Karpas-422 (cell line): ENCODE measurements around the gene SYK. TPM values are rescaled to one million over a fixed set of nuclear protein-coding genes. Genes with fewer than 3 reads are reported as not detected.

Experiments used
- DNase-seq: peaks from one replicate; pipeline ENCODE4 v3.0.0-alpha.2; 2015
- H2AFZ ChIP-seq: fragments of 200-600 bp; sonication (generic); 2 replicates; pipeline ENCODE4 v1.6.1; 2014; ENCODE audit warnings: antibody characterized with exemption, low read length, mixed read lengths
- H3K27ac ChIP-seq: fragments of 200-600 bp; sonication (generic); 2 replicates; pipeline ENCODE4 v1.5.1; 2014; ENCODE audit warnings: mild to moderate bottlenecking, low read length, moderate library complexity
- H3K27me3 ChIP-seq: fragments of 200-600 bp; sonication (generic); 2 replicates; pipeline ENCODE4 v1.6.1; 2014; ENCODE audit warnings: low read length, mixed read lengths
- H3K36me3 ChIP-seq: fragments of 200-600 bp; sonication (generic); 2 replicates; pipeline ENCODE4 v1.6.1; 2014; ENCODE audit warnings: low read length, mixed read lengths; ENCODE audit not compliant: insufficient read depth
- H3K4me1 ChIP-seq: fragments of 200-600 bp; sonication (generic); 2 replicates; pipeline ENCODE4 v1.6.1; 2014; ENCODE audit warnings: mild to moderate bottlenecking, low read length, mixed read lengths
- H3K4me2 ChIP-seq: fragments of 200-600 bp; sonication (generic); 2 replicates; pipeline ENCODE4 v1.6.1; 2014; ENCODE audit warnings: low read length, low read depth, mild to moderate bottlenecking; ENCODE audit not compliant: poor library complexity, severe bottlenecking
- H3K4me3 ChIP-seq: fragments of 200-600 bp; sonication (generic); 2 replicates; pipeline ENCODE4 v1.5.1; 2014; ENCODE audit warnings: mild to moderate bottlenecking, antibody characterized with exemption, low read length, mixed read lengths
- H3K79me2 ChIP-seq: fragments of 200-600 bp; sonication (generic); 2 replicates; pipeline ENCODE4 v1.6.1; 2014; ENCODE audit warnings: mild to moderate bottlenecking, low read length, mixed read lengths
- H3K9ac ChIP-seq: fragments of 200-600 bp; sonication (generic); 2 replicates; pipeline ENCODE4 v1.6.0; 2014; ENCODE audit warnings: low read length
- H3K9me2 ChIP-seq: fragments of 200-600 bp; sonication (generic), shearing (Covaris generic); replicated peaks from 2 replicates; pipeline ENCODE4 v1.6.0; 2014; ENCODE audit warnings: mild to moderate bottlenecking, low read length, moderate library complexity; ENCODE audit not compliant: insufficient read depth
- H3K9me3 ChIP-seq: fragments of 300-700, 200-600 bp; sonication (generic); 2 replicates; pipeline ENCODE4 v1.6.1; 2014; ENCODE audit warnings: low read length, mixed read lengths
- H4K20me1 ChIP-seq: fragments of 200-600 bp; sonication (generic); 2 replicates; pipeline ENCODE4 v1.6.1; 2014; ENCODE audit warnings: mild to moderate bottlenecking, antibody characterized with exemption, low read length, low read depth; ENCODE audit not compliant: insufficient read depth
- total RNA-seq: library from RNA; depleted of rRNA; stranded (reverse); fragments of >200 nt; shearing (Covaris generic); gene quantifications from 2 replicates; pipeline ENCODE4 v1.2.3, GENCODE V29; 2014; ENCODE audit warnings: low replicate concordance

Gene SYK
- total RNA-seq, 1 experiment from 2014 or later, result 151 TPM

- DNase-seq, result no peak
- Histone ChIP-seq H3K27me3 (no peaks in the 10 kb centered on the region), H3K36me3 (no peaks in the 10 kb centered on the region), H4K20me1 (no peaks in the 10 kb centered on the region), H3K9me3 (no peaks in the 10 kb centered on the region), H3K79me2 (peaks cover 26% of the 10 kb centered on the region), H3K9me2 (no peaks in the 10 kb centered on the region), H2AFZ (no peak overlapping the region), H3K4me3 (no peak overlapping the region), H3K4me1 (peaks cover 60% of the 10 kb centered on the region), H3K9ac (no peak overlapping the region), H3K27ac (no peak overlapping the region), H3K4me2 (no peak overlapping the region)
These were observed 2.3 kb upstream of the SYK start for GRCh38 chr9:90799271-90799852.

GRCh38 chr9:90801973-90802322, 329 bp downstream of the SYK start:
- H3K4me1 ChIP-seq, result peaks cover 60% of the 10 kb centered on the region
- H4K20me1 ChIP-seq, result no peaks in the 10 kb centered on the region
- H3K79me2 ChIP-seq, result peaks cover 52% of the 10 kb centered on the region
- H3K9me2 ChIP-seq, result no peaks in the 10 kb centered on the region
- H3K36me3 ChIP-seq, result no peaks in the 10 kb centered on the region; the same call in 1 of the 2 replicates
- H3K4me3 ChIP-seq, result peak overlapping the region; percentile 86
- no peaks in the 10 kb centered on the region for H3K27me3 ChIP-seq
- H3K9me3 ChIP-seq, result no peaks in the 10 kb centered on the region
- H3K27ac ChIP-seq, result peak overlapping the region; percentile 99
- no peak for DNase-seq
- H2AFZ ChIP-seq, result no peak overlapping the region; the same call in 1 of the 2 replicates
- H3K4me2 ChIP-seq, result peak overlapping the region; percentile 88
- peak overlapping the region; percentile 90 for H3K9ac ChIP-seq

GRCh38 chr9:90802386-90802985, 867 bp downstream of the SYK start:
- Histone ChIP-seq H3K9me2 (no peaks in the 10 kb centered on the region), H2AFZ (no peak overlapping the region), H3K79me2 (peaks cover 58% of the 10 kb centered on the region), H3K27me3 (no peaks in the 10 kb centered on the region), H3K27ac (peak overlapping the region; percentile 99), H3K36me3 (no peaks in the 10 kb centered on the region; the same call in 1 of the 2 replicates), H3K4me1 (peaks cover 62% of the 10 kb centered on the region), H3K9me3 (no peaks in the 10 kb centered on the region), H4K20me1 (no peaks in the 10 kb centered on the region), H3K4me3 (peak overlapping the region; percentile 86), H3K4me2 (peak overlapping the region; percentile 88), H3K9ac (peak overlapping the region; percentile 90)
- peak; percentile 70 for DNase-seq

- peaks cover 78% of the 10 kb centered on the region for H3K4me1 ChIP-seq
- H2AFZ ChIP-seq, result no peak overlapping the region
- H3K36me3 ChIP-seq, result no peaks in the 10 kb centered on the region; the same call in 1 of the 2 replicates
- peak; percentile 74 for DNase-seq
- H3K9ac ChIP-seq, result peak overlapping the region; percentile 90
- H4K20me1 ChIP-seq, result no peaks in the 10 kb centered on the region
- H3K9me2 ChIP-seq, result no peaks in the 10 kb centered on the region
- no peaks in the 10 kb centered on the region for H3K27me3 ChIP-seq
- peak overlapping the region; percentile 99 for H3K27ac ChIP-seq
- H3K4me3 ChIP-seq, result peak overlapping the region; percentile 86
- peak overlapping the region; percentile 88 for H3K4me2 ChIP-seq
- H3K79me2 ChIP-seq, result peaks cover 73% of the 10 kb centered on the region
- no peaks in the 10 kb centered on the region for H3K9me3 ChIP-seq
These were observed 2.4 kb downstream of the SYK start for GRCh38 chr9:90803860-90804593.

- Histone ChIP-seq H2AFZ (no peak overlapping the region), H3K4me3 (peak overlapping the region; percentile 86), H3K27ac (peak overlapping the region; percentile 99), H3K9me2 (no peaks in the 10 kb centered on the region), H3K4me1 (peaks cover 85% of the 10 kb centered on the region), H3K9ac (peak overlapping the region; percentile 90), H3K9me3 (no peaks in the 10 kb centered on the region), H3K4me2 (peak overlapping the region; percentile 88), H3K36me3 (no peaks in the 10 kb centered on the region; the same call in 1 of the 2 replicates), H4K20me1 (no peaks in the 10 kb centered on the region), H3K79me2 (peaks cover 86% of the 10 kb centered on the region), H3K27me3 (no peaks in the 10 kb centered on the region)
- peak; percentile 77 for DNase-seq
These were observed 3.7 kb downstream of the SYK start for GRCh38 chr9:90805006-90805996.

GRCh38 chr9:90807006-90807405, 5.4 kb downstream of the SYK start:
- peak; percentile 64 for DNase-seq
- H3K9ac ChIP-seq, result peak overlapping the region; percentile 90
- H3K27ac ChIP-seq, result peak overlapping the region; percentile 99
- H2AFZ ChIP-seq, result no peak overlapping the region
- H4K20me1 ChIP-seq, result no peaks in the 10 kb centered on the region
- H3K4me1 ChIP-seq, result peaks cover 91% of the 10 kb centered on the region
- peak overlapping the region; percentile 88 for H3K4me2 ChIP-seq
- no peaks in the 10 kb centered on the region for H3K9me2 ChIP-seq
- H3K36me3 ChIP-seq, result no peaks in the 10 kb centered on the region; the same call in 1 of the 2 replicates
- peak overlapping the region; percentile 86 for H3K4me3 ChIP-seq
- peaks cover 97% of the 10 kb centered on the region for H3K79me2 ChIP-seq
- no peaks in the 10 kb centered on the region for H3K9me3 ChIP-seq
- H3K27me3 ChIP-seq, result no peaks in the 10 kb centered on the region

GRCh38 chr9:90808398-90808797, 6.8 kb downstream of the SYK start:
- Histone ChIP-seq H3K27ac (peak overlapping the region; percentile 99), H3K4me3 (peak overlapping the region; percentile 86), H3K36me3 (no peaks in the 10 kb centered on the region; the same call in 1 of the 2 replicates), H4K20me1 (no peaks in the 10 kb centered on the region), H3K4me1 (peaks cover 100% of the 10 kb centered on the region), H3K27me3 (no peaks in the 10 kb centered on the region), H2AFZ (no peak overlapping the region), H3K79me2 (peaks cover 87% of the 10 kb centered on the region), H3K9me2 (no peaks in the 10 kb centered on the region), H3K9ac (peak overlapping the region; percentile 90), H3K9me3 (no peaks in the 10 kb centered on the region), H3K4me2 (peak overlapping the region; percentile 88)
- peak; percentile 57 for DNase-seq
